22Rv1 (cell line): ENCODE data around the gene HLA-DQA1.
"Not testable (repeated sequence)": the region's sequence is repeated elsewhere in the genome, so short reads cannot be mapped to it uniquely, and the experiment has no call there.

Source experiments
- H3K27ac ChIP-seq: fragments of 450-650 bp; 2 replicates; pipeline ENCODE4 v1.5.1; 2017
- ZFX ChIP-seq: fragments of 450-650 bp; IDR thresholded peaks from 2 replicates; pipeline ENCODE4 v1.6.1; 2017; ENCODE audit warnings: antibody characterized with exemption, borderline replicate concordance
- TF ChIP-seq, protein P1 (sequence below): fragments of 450-650 bp; IDR thresholded peaks from 2 replicates; pipeline ENCODE4 v1.5.1; 2017; ENCODE audit warnings: mild to moderate bottlenecking

Gene HLA-DQA1

DNA sequence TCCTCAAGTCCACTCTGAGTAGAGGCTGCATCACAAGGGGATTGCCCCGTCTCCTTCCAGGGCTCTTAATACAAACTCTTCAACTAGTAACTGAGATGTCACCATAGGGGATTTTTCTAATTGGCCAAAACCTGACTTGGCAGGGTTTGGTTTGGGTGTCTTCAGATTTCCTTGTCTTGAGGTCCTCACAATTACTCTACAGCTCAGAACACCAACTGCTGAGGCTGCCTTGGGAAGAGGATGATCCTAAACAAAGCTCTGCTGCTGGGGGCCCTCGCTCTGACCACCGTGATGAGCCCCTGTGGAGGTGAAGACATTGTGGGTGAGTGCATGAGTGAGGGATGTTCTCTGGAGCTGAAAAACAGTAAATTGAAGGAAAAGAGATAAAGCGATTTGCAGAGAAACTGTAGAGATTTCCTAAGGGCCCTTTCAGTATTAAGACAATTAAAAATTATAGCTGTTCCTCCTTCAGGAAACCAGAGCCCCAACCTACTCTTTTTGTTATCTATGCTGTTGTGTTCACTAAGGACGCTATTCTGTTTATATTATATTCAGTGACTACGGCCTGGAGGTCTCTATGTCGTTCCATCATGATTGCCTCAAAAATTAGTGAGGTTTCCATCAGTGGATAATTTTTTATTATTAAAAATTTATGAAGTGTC is at the start of gene HLA-DQA1:
HLA-DQA1 (plus strand) TSS at position 188 of the 662 bp plus-strand sequence; CDS start at position 241, 53 bp downstream.
- no peak for TF ChIP-seq ZFX
- TF ChIP-seq, protein P1, sequence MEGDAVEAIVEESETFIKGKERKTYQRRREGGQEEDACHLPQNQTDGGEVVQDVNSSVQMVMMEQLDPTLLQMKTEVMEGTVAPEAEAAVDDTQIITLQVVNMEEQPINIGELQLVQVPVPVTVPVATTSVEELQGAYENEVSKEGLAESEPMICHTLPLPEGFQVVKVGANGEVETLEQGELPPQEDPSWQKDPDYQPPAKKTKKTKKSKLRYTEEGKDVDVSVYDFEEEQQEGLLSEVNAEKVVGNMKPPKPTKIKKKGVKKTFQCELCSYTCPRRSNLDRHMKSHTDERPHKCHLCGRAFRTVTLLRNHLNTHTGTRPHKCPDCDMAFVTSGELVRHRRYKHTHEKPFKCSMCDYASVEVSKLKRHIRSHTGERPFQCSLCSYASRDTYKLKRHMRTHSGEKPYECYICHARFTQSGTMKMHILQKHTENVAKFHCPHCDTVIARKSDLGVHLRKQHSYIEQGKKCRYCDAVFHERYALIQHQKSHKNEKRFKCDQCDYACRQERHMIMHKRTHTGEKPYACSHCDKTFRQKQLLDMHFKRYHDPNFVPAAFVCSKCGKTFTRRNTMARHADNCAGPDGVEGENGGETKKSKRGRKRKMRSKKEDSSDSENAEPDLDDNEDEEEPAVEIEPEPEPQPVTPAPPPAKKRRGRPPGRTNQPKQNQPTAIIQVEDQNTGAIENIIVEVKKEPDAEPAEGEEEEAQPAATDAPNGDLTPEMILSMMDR, result no peak
- no peak within 1 kb of the TSS for H3K27ac ChIP-seq

DNA sequence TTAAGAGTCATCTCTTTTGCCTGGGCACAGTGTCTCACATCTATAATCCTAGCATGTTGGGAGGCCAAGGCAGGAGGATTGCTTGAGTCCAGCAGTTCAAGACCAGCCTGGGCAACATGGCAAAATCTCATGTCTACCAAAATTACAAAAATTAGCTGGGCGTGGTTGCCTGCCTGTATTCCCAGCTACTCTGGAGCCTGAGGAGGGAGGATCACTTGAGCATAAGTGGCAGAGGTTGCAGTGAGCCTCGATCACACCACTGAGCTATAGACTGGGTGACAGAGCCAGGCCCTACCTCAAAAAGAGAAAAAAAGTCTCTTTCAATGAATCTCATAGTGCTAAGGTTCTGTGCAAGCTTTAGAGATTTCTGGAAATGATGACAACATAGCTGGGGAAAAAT is 49.0 kb upstream of the HLA-DQA1 start:
- no peak overlapping the region for H3K27ac ChIP-seq
- TF ChIP-seq, protein P1, result no peak
- no peak for TF ChIP-seq ZFX

DNA sequence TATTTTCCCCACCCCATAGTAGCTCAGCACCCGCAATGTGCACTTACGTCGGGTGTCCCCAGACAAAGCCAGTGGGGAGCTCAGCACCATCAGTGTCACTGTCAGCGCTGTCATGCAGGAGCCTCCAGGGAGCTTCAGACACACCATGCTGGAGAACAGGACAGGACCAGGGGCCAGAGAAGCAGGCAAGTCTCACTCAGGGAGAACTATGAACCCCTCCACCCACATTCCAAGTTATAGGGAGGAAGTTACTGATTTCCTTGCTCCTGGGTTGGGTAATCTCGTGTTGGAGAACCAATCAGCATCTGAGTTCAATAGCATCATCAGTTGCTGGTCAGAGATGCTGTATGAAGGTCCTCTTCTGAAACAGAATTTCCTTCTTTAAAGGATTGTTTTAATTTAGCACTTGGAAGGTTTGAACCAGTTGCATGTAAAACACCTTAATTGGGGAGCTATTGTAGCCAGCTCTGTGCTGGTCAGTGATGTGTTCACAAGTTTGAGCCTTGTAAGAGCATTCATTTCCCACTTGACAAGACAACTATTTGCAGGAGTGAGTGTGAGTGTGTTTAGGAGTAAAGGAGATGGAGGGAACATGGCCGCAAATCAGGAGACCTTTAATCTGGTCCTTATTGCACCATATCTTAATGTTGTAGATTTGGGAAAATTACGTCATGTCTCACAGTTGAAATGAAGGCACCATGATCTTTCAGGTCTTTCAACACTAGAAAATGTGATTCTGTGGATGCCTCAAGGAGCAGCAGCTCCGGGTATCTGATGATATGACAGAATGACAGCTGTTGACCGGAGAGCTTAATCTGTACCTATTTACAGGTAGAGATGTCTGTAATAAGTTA is 47.4 kb upstream of the HLA-DQA1 start, which contains the start of gene HLA-DRB1:
HLA-DRB1 (minus strand) TSS at position 253 of the 854 bp plus-strand sequence; CDS start at position 147, 106 bp downstream.
- H3K27ac ChIP-seq, result no peak within 1 kb of the TSS
- no peak for TF ChIP-seq ZFX
- TF ChIP-seq, protein P1, result no peak

DNA sequence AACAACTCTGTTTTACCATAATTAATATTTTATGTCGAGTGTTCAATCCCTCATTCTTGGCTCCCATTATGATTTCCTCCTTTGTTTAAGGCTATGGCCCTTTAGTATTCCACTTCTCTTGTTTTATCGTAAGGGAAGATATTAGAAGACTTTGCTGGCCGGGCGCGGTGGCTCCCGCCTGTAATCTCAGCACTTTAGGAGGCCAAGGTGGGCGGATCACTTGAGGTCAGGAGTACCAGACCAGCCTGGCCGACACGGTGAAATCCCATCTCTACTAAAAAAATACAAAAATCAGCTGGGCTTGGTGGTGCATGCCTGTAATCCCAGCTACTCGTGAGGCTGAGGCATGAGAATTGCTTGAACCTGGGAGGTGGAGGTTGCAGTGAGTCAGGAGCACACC is 46.5 kb upstream of the HLA-DQA1 start:
- H3K27ac ChIP-seq, result not testable (repeated sequence)

DNA sequence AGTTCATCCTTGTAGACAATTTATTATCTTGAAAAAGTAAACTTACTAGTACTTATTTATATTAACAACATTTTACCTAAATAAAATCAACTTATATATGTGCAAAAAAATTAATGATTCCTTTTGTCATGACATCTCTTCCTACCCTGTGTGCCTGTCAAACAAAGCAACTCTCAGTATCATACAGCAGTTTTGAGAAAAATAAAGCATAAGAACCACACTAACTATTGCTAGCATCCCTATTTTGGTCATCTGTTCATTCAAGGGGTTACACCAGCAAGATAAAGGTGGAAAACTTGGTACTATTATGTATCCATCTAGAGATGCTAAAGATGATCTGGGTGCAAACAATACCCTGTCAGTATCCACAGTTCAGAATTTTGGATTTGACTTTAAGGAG is 40.2 kb upstream of the HLA-DQA1 start:
- H3K27ac ChIP-seq, result no peak overlapping the region
- TF ChIP-seq ZFX, result no peak
- TF ChIP-seq, protein P1, result no peak

DNA sequence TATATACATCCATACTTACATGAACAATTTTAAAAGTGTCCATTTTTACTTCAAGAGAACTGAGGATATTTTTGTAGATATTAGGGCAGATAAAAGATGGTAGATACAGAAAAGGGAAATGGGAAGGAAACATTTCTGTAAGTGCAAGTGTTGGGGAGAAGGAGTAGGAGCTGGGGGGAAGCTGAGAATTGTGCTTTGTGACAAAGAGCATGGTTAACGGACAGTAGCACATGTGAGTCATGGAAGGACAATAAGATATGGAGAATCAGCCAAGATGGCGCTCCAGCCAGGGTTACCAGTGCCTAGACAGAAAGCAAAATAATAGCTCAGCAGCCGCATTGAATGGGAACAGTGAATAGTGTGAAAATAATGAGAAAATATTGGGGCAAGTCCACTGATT is 34.8 kb upstream of the HLA-DQA1 start:
- no peak overlapping the region for H3K27ac ChIP-seq
- no peak for TF ChIP-seq ZFX

DNA sequence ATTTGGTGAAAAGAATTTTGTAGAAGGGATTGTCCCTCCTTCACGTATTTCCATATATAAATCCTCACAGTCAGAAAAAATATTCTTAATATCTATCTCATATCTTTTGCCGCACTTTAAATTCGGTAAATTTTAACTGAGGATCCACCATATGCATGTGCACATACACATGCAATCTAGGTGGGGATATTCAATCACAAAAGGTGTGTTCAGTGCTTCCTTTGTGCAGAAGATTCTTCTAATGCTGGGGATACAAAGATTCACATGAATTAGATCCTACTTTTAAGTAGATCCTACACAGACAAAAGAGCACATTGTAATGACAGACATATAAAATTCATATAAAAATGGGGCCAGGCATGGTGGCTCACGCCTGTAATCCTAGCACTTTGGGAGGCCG is 34.0 kb upstream of the HLA-DQA1 start:
- TF ChIP-seq ZFX, result no peak
- TF ChIP-seq, protein P1, result no peak
- no peak overlapping the region for H3K27ac ChIP-seq

DNA sequence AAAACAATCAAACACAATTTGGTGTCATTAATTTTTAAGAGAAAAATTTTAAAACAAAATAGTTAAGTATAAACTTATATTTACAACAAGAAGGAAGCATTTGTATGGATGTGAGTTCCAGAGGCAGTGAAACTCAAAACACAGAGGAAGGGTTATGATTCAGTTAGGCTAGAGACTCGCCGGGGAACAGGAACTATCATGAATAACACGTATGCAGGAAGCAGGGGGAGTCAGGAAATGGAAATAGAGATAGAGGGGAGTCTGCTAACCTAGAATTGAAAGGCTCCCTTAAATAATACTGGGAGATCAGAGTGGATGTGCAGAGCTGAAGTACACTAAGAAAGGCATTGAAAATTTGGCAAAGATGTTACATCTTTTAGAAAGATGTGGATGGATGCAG is 33.3 kb upstream of the HLA-DQA1 start:
- TF ChIP-seq, protein P1, result no peak
- TF ChIP-seq ZFX, result no peak
- H3K27ac ChIP-seq, result no peak overlapping the region
